SK-N-SH (cell line): Measurements from ENCODE around the gene ILK. TPM values are rescaled to one million over a fixed set of nuclear protein-coding genes. Genes with fewer than 3 reads are reported as not detected.

Experiments used
- CTCF ChIA-PET: fragments of 300-600, 350-600 bp; formaldehyde crosslinking; extraction: SDS; loops from one replicate; lab custom pipeline; 2021; lab: Yijun Ruan, JAX
- POLR2A ChIA-PET: fragments of 350-600 bp; sonication (Branson Sonifier 250); formaldehyde crosslinking; extraction: SDS; loops from one replicate; lab custom pipeline; 2020; ENCODE audit warnings: antibody characterized with exemption, inconsistent platforms; lab: Yijun Ruan, JAX
- DNase-seq: peaks from one replicate; pipeline ENCODE4 v3.0.0; 2012
- H2AFZ ChIP-seq: fragments of 200-600 bp; sonication (generic); 2 replicates; pipeline ENCODE4 v1.8.1; 2016; ENCODE audit warnings: antibody characterized with exemption, mild to moderate bottlenecking, low read depth
- H3F3A ChIP-seq: fragments of 200-600 bp; sonication (generic); replicated peaks from 2 replicates; pipeline ENCODE3; 2016; ENCODE audit warnings: antibody characterized with exemption, mild to moderate bottlenecking; ENCODE audit not compliant: insufficient read depth
- H3K27ac ChIP-seq, 2 experiments: fragments of 200-500 bp in 1 of 2; fragments of 200-600 bp in 1 of 2; sonication (Bioruptor generic) in 1 of 2; sonication (generic), shearing (Covaris generic) in 1 of 2; 2 replicates each; pipeline versions ENCODE4 v1.5.1 to v1.6.1; 2014 to 2016; ENCODE audit warnings: low read depth in 2 of 2, inconsistent platforms in 1 of 2, low read length in 1 of 2, mild to moderate bottlenecking in 1 of 2, mixed read lengths in 1 of 2
- H3K27me3 ChIP-seq: fragments of 200-600 bp; sonication (generic), shearing (Covaris generic); 2 replicates; pipeline ENCODE4 v1.6.1; 2016; ENCODE audit warnings: mixed run types; ENCODE audit not compliant: insufficient read depth
- H3K36me3 ChIP-seq, 2 experiments: fragments of 200-500 bp in 1 of 2; fragments of 200-600 bp in 1 of 2; sonication (Bioruptor generic) in 1 of 2; sonication (generic) in 1 of 2; replicated peaks in 1 of 2; 2 replicates each; pipeline versions ENCODE3 to v1.5.1; 2014 to 2016; ENCODE audit warnings: low read length in 1 of 2, mild to moderate bottlenecking in 1 of 2; ENCODE audit not compliant: insufficient read depth in 2 of 2, control insufficient read depth in 1 of 2
- H3K4me1 ChIP-seq, 2 experiments: fragments of 200-500 bp in 1 of 2; fragments of 200-600 bp in 1 of 2; sonication (Bioruptor generic) in 1 of 2; sonication (generic), shearing (Covaris generic) in 1 of 2; 2 replicates each; pipeline versions ENCODE4 v1.5.1 to v1.6.1; 2014 to 2016; ENCODE audit warnings: low read depth in 1 of 2, low read length in 1 of 2, mixed run types in 1 of 2; ENCODE audit not compliant: insufficient read depth in 2 of 2, control insufficient read depth in 1 of 2
- H3K4me2 ChIP-seq: fragments of 200-600 bp; sonication (generic), shearing (Covaris generic); 2 replicates; pipeline ENCODE4 v1.6.1; 2017; ENCODE audit warnings: mixed run types
- H3K4me3 ChIP-seq, 2 experiments: fragments of 200-500 bp in 1 of 2; fragments of 200-600 bp in 1 of 2; sonication (Bioruptor generic) in 1 of 2; sonication (generic), shearing (Covaris generic) in 1 of 2; 2 replicates each; pipeline versions ENCODE4 v1.5.1 to v1.8.1; 2014 to 2016; ENCODE audit warnings: low read depth in 2 of 2, inconsistent platforms in 1 of 2, low read length in 1 of 2, mild to moderate bottlenecking in 1 of 2, mixed read lengths in 1 of 2, moderate library complexity in 1 of 2
- H3K79me2 ChIP-seq: fragments of 200-600 bp; sonication (generic); 2 replicates; pipeline ENCODE4 v1.8.1; 2017; ENCODE audit warnings: mild to moderate bottlenecking; ENCODE audit not compliant: insufficient read depth
- H3K9ac ChIP-seq: fragments of 200-600 bp; sonication (generic); 2 replicates; pipeline ENCODE4 v1.6.1; 2017; ENCODE audit warnings: mixed run types
- H3K9me2 ChIP-seq: fragments of 200-600 bp; sonication (generic); 2 replicates; pipeline ENCODE4 v1.6.1; 2017; ENCODE audit warnings: mixed run types
- H3K9me3 ChIP-seq: fragments of 200-600 bp; sonication (generic); 2 replicates; pipeline ENCODE4 v1.6.1; 2017; ENCODE audit warnings: mixed run types, mild to moderate bottlenecking, moderate library complexity
- H4K20me1 ChIP-seq: fragments of 200-600 bp; sonication (generic); 2 replicates; pipeline ENCODE4 v1.6.1; 2017; ENCODE audit warnings: mild to moderate bottlenecking, mixed run types; ENCODE audit not compliant: insufficient read depth
- CHD2 ChIP-seq: fragments of 150-350 bp; IDR thresholded peaks from 2 replicates; pipeline ENCODE4 v1.6.1; 2018; ENCODE audit warnings: low read length; ENCODE audit not compliant: partially characterized antibody
- ELF1 ChIP-seq: IDR thresholded peaks from 2 replicates; pipeline ENCODE4 v1.4.0; 2012
- EZH2phosphoT487 ChIP-seq: fragments of 200-600 bp; sonication (generic); IDR thresholded peaks from 2 replicates; pipeline ENCODE4 v1.6.1; 2017; ENCODE audit warnings: low read depth, mixed run types, mild to moderate bottlenecking, antibody characterized with exemption, moderate library complexity, borderline replicate concordance
- FOXJ3 ChIP-seq: sonication (generic); formaldehyde crosslinking; IDR thresholded peaks from 2 replicates; pipeline ENCODE4 v1.5.1; 2020; ENCODE audit warnings: mild to moderate bottlenecking, missing genetic modification reagents
- GABPA ChIP-seq: IDR thresholded peaks from 2 replicates; pipeline ENCODE4 v1.4.0; 2012; ENCODE audit warnings: low read depth, mild to moderate bottlenecking
- MEF2A ChIP-seq: IDR thresholded peaks from 2 replicates; pipeline ENCODE4 v1.4.0; 2012; ENCODE audit warnings: low read depth, borderline replicate concordance
- MXI1 ChIP-seq: IDR thresholded peaks from 2 replicates; pipeline ENCODE4 v1.6.1; 2012; ENCODE audit warnings: mild to moderate bottlenecking, low read depth, low read length, improper control_type of control experiment
- NFIC ChIP-seq: IDR thresholded peaks from 2 replicates; pipeline ENCODE4 v1.4.0; 2012; ENCODE audit warnings: borderline replicate concordance
- POLR2AphosphoS5 ChIP-seq: IDR thresholded peaks from 2 replicates; pipeline ENCODE4 v1.6.1; 2012; ENCODE audit warnings: low read depth, low read length
- RCOR1 ChIP-seq: fragments of 150-350 bp; IDR thresholded peaks from 2 replicates; pipeline ENCODE4 v1.6.1; 2017; ENCODE audit warnings: antibody characterized with exemption, low read length
- RXRA ChIP-seq: IDR thresholded peaks from 2 replicates; pipeline ENCODE4 v1.4.0; 2012; ENCODE audit warnings: low read depth, mild to moderate bottlenecking, borderline replicate concordance
- SMC3 ChIP-seq: IDR thresholded peaks from 2 replicates; pipeline ENCODE4 v1.6.1; 2012; ENCODE audit warnings: low read depth, low read length, improper control_type of control experiment
- TAF1 ChIP-seq: IDR thresholded peaks from 2 replicates; pipeline ENCODE4 v1.6.1; 2012; ENCODE audit warnings: low read depth, mild to moderate bottlenecking, low read length, moderate library complexity, borderline replicate concordance
- TCF12 ChIP-seq: IDR thresholded peaks from 2 replicates; pipeline ENCODE4 v1.4.0; 2012
- WGBS: methylation state at CpG from one replicate; pipeline ENCODE4 v1.1.6; 2017; ENCODE audit warnings: low lambda C conversion rate; 5-methylcytosine and 5-hydroxymethylcytosine counted together
- polyA plus RNA-seq, 3 experiments: library from polyadenylated mRNA; depleted of rRNA; stranded (reverse); fragments of >200 nt; gene quantifications; 2 replicates each; pipeline ENCODE4 v1.2.3, GENCODE V29; 2012
- TF ChIP-seq, protein P1 (sequence below): fragments of 150-350 bp; IDR thresholded peaks from 2 replicates; pipeline ENCODE4 v1.6.1; 2017; ENCODE audit warnings: antibody characterized with exemption, low read length, low read depth, borderline replicate concordance
- TF ChIP-seq, protein P2 (sequence below): IDR thresholded peaks from 2 replicates; pipeline ENCODE4 v1.4.0; 2012; ENCODE audit warnings: low read depth, borderline replicate concordance

Gene ILK
- polyA plus RNA-seq, 1 of the 3 experiments (the other 2 are of a cell fraction): 241 TPM

DNA sequence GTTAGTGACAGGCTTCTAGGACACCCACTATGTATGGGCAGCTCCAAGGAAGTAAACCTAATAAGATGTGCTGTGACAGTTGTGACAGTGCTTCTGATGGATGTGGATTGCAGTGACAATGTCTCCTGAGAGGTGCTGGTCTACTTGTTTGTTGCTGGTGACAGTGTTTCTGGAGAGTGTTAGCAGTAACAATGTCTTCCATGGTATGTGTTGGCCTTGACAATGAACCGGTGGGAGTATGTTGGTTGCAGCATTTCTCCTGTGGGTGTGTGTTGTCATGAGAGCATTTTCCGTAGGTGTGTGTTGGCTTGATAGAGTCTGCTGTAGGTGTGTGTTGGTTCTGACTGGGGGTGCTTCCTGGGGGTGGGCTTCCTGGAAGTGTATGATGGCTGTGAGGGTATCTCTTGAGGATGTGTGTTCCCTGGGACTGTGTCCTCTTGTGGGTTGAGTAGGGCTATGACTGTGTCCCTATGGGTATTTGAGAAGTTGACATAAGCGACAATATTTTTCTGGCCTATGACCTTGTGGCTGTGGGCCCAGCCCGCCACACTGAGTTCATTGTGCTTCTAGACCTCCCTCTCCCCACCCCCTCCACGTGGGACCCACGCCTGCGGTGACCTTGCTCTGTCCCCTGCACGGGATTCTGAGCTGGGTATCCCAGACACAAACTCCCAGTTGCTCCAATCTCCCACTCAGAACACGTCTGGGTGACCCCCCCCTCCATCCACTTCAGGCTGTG is 50.9 kb downstream of the ILK start:
- Histone ChIP-seq H3F3A (peaks cover 4% of the 10 kb centered on the region), H3K27me3 (no peaks in the 10 kb centered on the region), H4K20me1 (no peaks in the 10 kb centered on the region), H3K27ac (no peak overlapping the region), H3K9me2 (no peaks in the 10 kb centered on the region), H3K4me1 (peaks cover 0 to 27% of the 10 kb centered on the region in 2 experiments; a peak in 1 of 4 replicates), H3K9ac (no peak overlapping the region), H3K4me3 (peak overlapping the region; percentile 58 to 62), H2AFZ (no peak overlapping the region), H3K9me3 (no peaks in the 10 kb centered on the region), H3K79me2 (no peaks in the 10 kb centered on the region), H3K4me2 (peak overlapping the region; percentile 74; the same call in 1 of the 2 replicates), H3K36me3 (no peaks in the 10 kb centered on the region)
- peak; percentile 52 for DNase-seq
- ChIA-PET CTCF (interaction anchor here (1.9 kb wide), 1 partner anchor 42 kb away, joined by 5 read pairs; no protein-coding TSS in a partner anchor), POLR2A (no interaction called here)
- TF ChIP-seq TCF12: no peak
- no peak for TF ChIP-seq ELF1
- TF ChIP-seq FOXJ3: no peak
- TF ChIP-seq POLR2AphosphoS5: no peak
- no peak for TF ChIP-seq MEF2A
- TF ChIP-seq, protein P1, sequence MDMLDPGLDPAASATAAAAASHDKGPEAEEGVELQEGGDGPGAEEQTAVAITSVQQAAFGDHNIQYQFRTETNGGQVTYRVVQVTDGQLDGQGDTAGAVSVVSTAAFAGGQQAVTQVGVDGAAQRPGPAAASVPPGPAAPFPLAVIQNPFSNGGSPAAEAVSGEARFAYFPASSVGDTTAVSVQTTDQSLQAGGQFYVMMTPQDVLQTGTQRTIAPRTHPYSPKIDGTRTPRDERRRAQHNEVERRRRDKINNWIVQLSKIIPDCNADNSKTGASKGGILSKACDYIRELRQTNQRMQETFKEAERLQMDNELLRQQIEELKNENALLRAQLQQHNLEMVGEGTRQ: no peak
- TF ChIP-seq SMC3: no peak
- TF ChIP-seq NFIC: no peak
- TF ChIP-seq RCOR1: no peak
- no peak for TF ChIP-seq GABPA
- TF ChIP-seq TAF1: no peak
- TF ChIP-seq MXI1: no peak
- TF ChIP-seq EZH2phosphoT487: no peak
- no peak for TF ChIP-seq RXRA
- TF ChIP-seq CHD2: no peak
- WGBS: 62% methylated on average over 9 of the region's 9 CpGs

DNA sequence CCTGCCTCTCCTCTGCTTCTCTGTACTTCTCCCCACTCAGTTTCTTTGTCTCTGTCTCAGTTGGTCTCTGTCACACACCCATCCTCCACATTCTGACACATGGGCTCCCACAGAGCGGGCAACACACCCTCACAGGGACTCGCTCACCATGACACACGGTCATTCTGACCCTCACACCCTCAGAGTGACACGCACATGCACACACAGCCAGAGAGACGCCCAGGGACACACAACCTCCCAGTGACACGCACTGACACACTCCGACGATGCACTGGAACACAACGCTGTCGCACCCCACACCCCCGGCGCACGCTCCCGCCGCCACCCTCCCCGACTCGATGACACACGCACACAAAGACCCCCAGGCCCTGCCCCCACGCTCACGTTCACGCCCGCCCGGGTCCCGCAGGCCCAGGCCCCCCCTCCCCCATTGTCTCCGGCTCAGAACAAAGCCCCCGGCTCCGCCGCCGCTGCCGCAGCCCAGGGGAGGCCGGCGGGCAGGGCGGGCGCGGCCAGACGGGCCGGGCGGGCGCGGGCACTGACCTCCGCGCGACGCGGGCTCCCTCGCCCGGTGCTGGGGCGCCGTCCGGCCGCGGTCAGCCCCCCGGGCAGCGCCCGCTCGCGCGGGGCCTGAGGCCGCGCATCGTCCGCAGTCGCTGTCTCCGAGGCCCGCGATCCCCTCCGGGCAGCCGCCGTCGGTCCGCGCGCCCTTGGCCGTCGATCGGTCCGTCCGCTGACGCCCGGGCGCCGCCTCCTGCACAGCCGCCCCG is 51.6 kb downstream of the ILK start:
- peak; percentile 78 for DNase-seq

More for the DNA sequence above, 51.6 kb downstream of the ILK start:
- Histone ChIP-seq H3K9ac (peak overlapping the region; percentile 25; the same call in 1 of the 2 replicates), H3F3A (peaks cover 4% of the 10 kb centered on the region), H3K4me2 (peak overlapping the region; percentile 74; the same call in 1 of the 2 replicates), H4K20me1 (no peaks in the 10 kb centered on the region), H2AFZ (0 out of 2 replicates have a peak overlapping the region, but pooled peaks have one; percentile 41), H3K27me3 (no peaks in the 10 kb centered on the region), H3K4me3 (peak overlapping the region; percentile 58 to 62), H3K4me1 (peaks cover 0 to 25% of the 10 kb centered on the region in 2 experiments; a peak in 1 of 4 replicates), H3K36me3 (no peaks in the 10 kb centered on the region), H3K27ac (peak overlapping the region in 1 of 2 experiments; percentile 71; a peak in 1 of 4 replicates), H3K9me3 (no peaks in the 10 kb centered on the region), H3K9me2 (no peaks in the 10 kb centered on the region), H3K79me2 (no peaks in the 10 kb centered on the region)
- ChIA-PET CTCF (interaction anchor here (1.0 to 3.2 kb wide), 2 partner anchors 8 to 124 kb away, joined by 6 to 10 read pairs; no protein-coding TSS in a partner anchor), POLR2A (interaction anchor here (1.0 kb wide), 1 partner anchor 8 kb away, joined by 11 read pairs; no protein-coding TSS in a partner anchor)
- TF ChIP-seq, protein P2, sequence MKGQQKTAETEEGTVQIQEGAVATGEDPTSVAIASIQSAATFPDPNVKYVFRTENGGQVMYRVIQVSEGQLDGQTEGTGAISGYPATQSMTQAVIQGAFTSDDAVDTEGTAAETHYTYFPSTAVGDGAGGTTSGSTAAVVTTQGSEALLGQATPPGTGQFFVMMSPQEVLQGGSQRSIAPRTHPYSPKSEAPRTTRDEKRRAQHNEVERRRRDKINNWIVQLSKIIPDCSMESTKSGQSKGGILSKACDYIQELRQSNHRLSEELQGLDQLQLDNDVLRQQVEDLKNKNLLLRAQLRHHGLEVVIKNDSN: no peak
- peak; percentile 85 for TF ChIP-seq MXI1
- 21% methylated on average over 25 of the region's 84 CpGs for WGBS
